ENCODE results near the gene STX10. TPM values are rescaled to one million over a fixed set of nuclear protein-coding genes. Genes with fewer than 3 reads are reported as not detected.

STX10 gene
- total and polyA plus RNA-seq, 9 of the 15 experiments (the other 6 are each of a cell fraction or from before 2014, with no cell fraction given): 0.51 to 66.3 (median 31.0) TPM

- TF ChIP-seq ARID4B (CRISPR knock-in tag; IDR thresholded peaks at IDR 0.05): 0 out of 2 replicates have a peak, but pooled peaks have one; percentile 18
- peak in 1 of 2 experiments; percentile 99; a peak in 2 of 4 replicates for TF ChIP-seq MLLT1 (IDR thresholded peaks at IDR 0.05)
- peak; percentile 47; the same call in 1 of the 2 replicates for TF ChIP-seq CTBP1 (IDR thresholded peaks at IDR 0.05; ENCODE audit: borderline replicate concordance)
- 0 out of 2 replicates have a peak, but pooled peaks have one; percentile 64 for TF ChIP-seq TCF7 (IDR thresholded peaks at IDR 0.05; ENCODE audit: borderline replicate concordance)
- TF ChIP-seq TAF1 (IDR thresholded peaks at IDR 0.05; ENCODE audit: control insufficient read depth, extremely low read depth, insufficient read depth, low read length, severe bottlenecking): peak; percentile 95
- peak in 1 of 2 experiments; percentile 68; a peak in 1 of 4 replicates for TF ChIP-seq BCLAF1 (IDR thresholded peaks at IDR 0.05; ENCODE audit: borderline replicate concordance in 1 of 2, control insufficient read depth in 1 of 2, low read depth in 2 of 2, low read length in 1 of 2)
- peak in 1 of 2 experiments; percentile 92; a peak in 2 of 4 replicates for TF ChIP-seq ZMIZ1 (IDR thresholded peaks at IDR 0.05; ENCODE audit: low read depth in 2 of 2, low read length in 2 of 2)
- TF ChIP-seq CREM (IDR thresholded peaks at IDR 0.05; ENCODE audit: low read depth): peak; percentile 72
- peak; percentile 37; the same call in 1 of the 2 replicates for TF ChIP-seq SIN3B (IDR thresholded peaks at IDR 0.05; ENCODE audit: low read depth)
- TF ChIP-seq CBX3 (IDR thresholded peaks at IDR 0.05; ENCODE audit: borderline replicate concordance in 1 of 2, low read length in 2 of 2): peak in 1 of 2 experiments; percentile 58; a peak in 1 of 3 replicates
Observed at GRCh38 chr19:13117772-13118423, 32.3 kb downstream of the STX10 start, which contains the start of gene NACC1 (continued).

All from K562 (cell line).